Psoas muscle (tissue), 8 donors: ENCODE data around the gene GALNT12. TPM values are rescaled to one million over a fixed set of nuclear protein-coding genes. Genes with fewer than 3 reads are reported as not detected.

Experiments used
- ATAC-seq, 4 donors: fragments of 200-7000 bp; cut with Tn5 transposase; one replicate each; pipeline ENCODE4 v1.9.1; 2020; ENCODE audit warnings: moderate library complexity in 3 of 4, mild to moderate bottlenecking in 2 of 4
- DNase-seq, 2 donors: peaks; one replicate each; pipeline ENCODE4 v3.0.0-alpha.2; 2020
- H3K27ac ChIP-seq: fragments of 200-600 bp; one replicate; pipeline ENCODE4 v1.8.0; 2022
- H3K27me3 ChIP-seq, 3 donors: fragments of 200-600 bp in 1 of 3; one replicate each; pipeline versions ENCODE4 v1.6.1 to v1.8.0; 2013 to 2022; ENCODE audit warnings: low read length in 2 of 3, mild to moderate bottlenecking in 2 of 3, moderate library complexity in 1 of 3; ENCODE audit not compliant: insufficient read depth in 3 of 3
- H3K36me3 ChIP-seq, 2 donors: fragments of 200-600 bp in 1 of 2; one replicate each; pipeline versions ENCODE4 v1.6.1 to v1.8.0; 2013 to 2022; ENCODE audit warnings: low read depth in 1 of 2, mild to moderate bottlenecking in 1 of 2, moderate library complexity in 1 of 2; ENCODE audit not compliant: insufficient read depth in 1 of 2
- H3K4me1 ChIP-seq: fragments of 200-600 bp; one replicate; pipeline ENCODE4 v1.8.0; 2022
- H3K4me3 ChIP-seq: fragments of 200-600 bp; one replicate; pipeline ENCODE4 v1.8.0; 2022; ENCODE audit warnings: mild to moderate bottlenecking
- H3K9me3 ChIP-seq: fragments of 200-600 bp; one replicate; pipeline ENCODE4 v1.8.0; 2022
- CTCF ChIP-seq: fragments of 200-600 bp; IDR thresholded peaks from one replicate; pipeline ENCODE4 v1.8.0; 2022; ENCODE audit warnings: antibody characterized with exemption
- WGBS, 3 donors: extraction: QIAGEN DNeasy Blood & Tissue Kit; methylation state at CpG; one replicate each; pipeline versions ENCODE4 v1.1.6 to v1.1.7; 2013; 5-methylcytosine and 5-hydroxymethylcytosine counted together
- intact Hi-C, 2 donors: fragments of 100-400 bp; cut with DNase I; formaldehyde crosslinking; loops; one replicate each; pipeline versions ENCODE4 v1.11.0 to v1.14.2; 2022
- polyA plus RNA-seq, 3 donors: library from polyadenylated mRNA; stranded (reverse); fragments of 200-250 nt; gene quantifications; one replicate each; pipeline ENCODE4 v1.2.3, GENCODE V29; 2013
- total RNA-seq, 4 donors: library from RNA; stranded (reverse); fragmentation: NEBNext Ultra II Directional in 2 of 4; extraction: Animal tissue kit (Norgen Biotek cat#: 25700) in 2 of 4; gene quantifications; one replicate each; pipeline versions ENCODE4 v1.2.1 to v1.2.4, GENCODE V29; 2021 to 2023
- donor health status: healthy with polysubstance abuse.
- donor health status: DM: no; HTN: no; CAD: no; lungs with moderate emphysema.
- donor health status: Bipolar disorder and iron deficiency.
- donor health status: healthy.
- donor health status: DM: yes; HTN: yes; CAD: no.
- donor health status: DM: no; HTN: no; CAD: no.
- donor health status: DM: no; HTN: no; CAD: no.
- donor health status: DM: yes; HTN: yes; CAD: no.

GALNT12 gene
- total and polyA plus RNA-seq, 7 donors: 0.12 to 0.32 (median 0.28) TPM; not detected in 1

GRCh38 chr9:98871558-98872065 lies 64.1 kb downstream of the GALNT12 start:
- Histone ChIP-seq H3K9me3 (no peaks in the 10 kb centered on the region), H3K4me3 (no peak overlapping the region), H3K36me3 (no peaks in the 10 kb centered on the region), H3K27ac (no peak overlapping the region), H3K27me3 (peaks cover 0 to 6% (median 0%) of the 10 kb centered on the region in 3 donors), H3K4me1 (peaks cover 2% of the 10 kb centered on the region)
- no peak for TF ChIP-seq CTCF
- DNase-seq (no peak), ATAC-seq (no peak)
- intact Hi-C loops: loop anchor here in 1 of 2 donors (5.0 kb wide), 1 partner anchor 46 kb away; no protein-coding TSS in a partner anchor
- 71 to 88% (median 87%) methylated on average over 9 of the region's 9 CpGs for WGBS, 3 donors

GRCh38 chr9:98873526-98873925 lies 66.1 kb downstream of the GALNT12 start:
- DNase-seq (no peak), ATAC-seq (no peak)
- Histone ChIP-seq H3K27ac (no peak overlapping the region), H3K4me3 (no peak overlapping the region), H3K36me3 (no peaks in the 10 kb centered on the region), H3K4me1 (no peaks in the 10 kb centered on the region), H3K9me3 (no peaks in the 10 kb centered on the region), H3K27me3 (peaks cover 0 to 4% (median 0%) of the 10 kb centered on the region in 3 donors)
- intact Hi-C loops: loop anchor here in 1 of 2 donors (5.0 kb wide), 1 partner anchor 44 kb away; no protein-coding TSS in a partner anchor
- 64 to 72% (median 66%) methylated on average over 2 of the region's 2 CpGs for WGBS, 3 donors
- TF ChIP-seq CTCF: no peak

GRCh38 chr9:98873951-98874371 lies 66.5 kb downstream of the GALNT12 start:
- no peaks in the 10 kb centered on the region for H3K4me1 ChIP-seq
- no peak for TF ChIP-seq CTCF
- DNase-seq (peak; percentile 49 to 64), ATAC-seq (peak in 1 of 4 donors; percentile 30)
- WGBS, 3 donors: 13 to 36% (median 25%) methylated on average over 3 of the region's 3 CpGs
- H3K27me3 ChIP-seq: peaks cover 0 to 4% (median 0%) of the 10 kb centered on the region in 3 donors
- H3K4me3 ChIP-seq: no peak overlapping the region
- H3K27ac ChIP-seq: no peak overlapping the region
- intact Hi-C loops: loop anchor here in 1 of 2 donors (5.0 kb wide), 1 partner anchor 43 kb away; no protein-coding TSS in a partner anchor
- H3K36me3 ChIP-seq: no peaks in the 10 kb centered on the region
- H3K9me3 ChIP-seq: no peaks in the 10 kb centered on the region

GRCh38 chr9:98874721-98875255 lies 67.3 kb downstream of the GALNT12 start:
- WGBS, 3 donors: 79 to 84% (median 80%) methylated on average over 5 of the region's 5 CpGs
- intact Hi-C loops: loop anchor here in 1 of 2 donors (5.0 kb wide), 1 partner anchor 43 kb away; no protein-coding TSS in a partner anchor
- H3K9me3 ChIP-seq: no peaks in the 10 kb centered on the region
- peaks cover 0 to 4% (median 0%) of the 10 kb centered on the region in 3 donors for H3K27me3 ChIP-seq
- no peak for ATAC-seq
- no peak overlapping the region for H3K27ac ChIP-seq
- no peak for TF ChIP-seq CTCF
- H3K36me3 ChIP-seq: no peaks in the 10 kb centered on the region
- no peak for DNase-seq
- H3K4me3 ChIP-seq: no peak overlapping the region
- no peaks in the 10 kb centered on the region for H3K4me1 ChIP-seq
